COLO829 (cell line): ENCODE results near the gene SDR39U1.

Source experiments
- DNase-seq: peaks from one replicate; pipeline ENCODE4 v3.0.0; 2012; ENCODE audit warnings: low spot score

SDR39U1 gene

GRCh38 chr14:24390701-24391468 is 51.7 kb downstream of the SDR39U1 start:
- no peak for DNase-seq
